Fibroblast of lung (primary cell): ENCODE measurements around the gene CELF5.
"Not testable (repeated sequence)": the region's sequence is repeated elsewhere in the genome, so short reads cannot be mapped to it uniquely, and the experiment has no call there.

Source experiments
- CTCF ChIP-seq, 2 donors: IDR thresholded peaks in 1 of 2; conservative IDR thresholded peaks in 1 of 2; 1 replicate in 1 of 2; 2 replicates in 1 of 2; pipeline ENCODE4 v1.5.1; 2011 to 2012; ENCODE audit warnings: low read length in 2 of 2, control low read depth in 1 of 2, inconsistent platforms in 1 of 2, low read depth in 1 of 2, mild to moderate bottlenecking in 1 of 2
- EZH2 ChIP-seq: IDR thresholded peaks from 2 replicates; pipeline ENCODE4 v1.5.1; 2012; ENCODE audit warnings: low read length, control low read depth, mild to moderate bottlenecking; ENCODE audit errors: missing control alignments

DNA sequence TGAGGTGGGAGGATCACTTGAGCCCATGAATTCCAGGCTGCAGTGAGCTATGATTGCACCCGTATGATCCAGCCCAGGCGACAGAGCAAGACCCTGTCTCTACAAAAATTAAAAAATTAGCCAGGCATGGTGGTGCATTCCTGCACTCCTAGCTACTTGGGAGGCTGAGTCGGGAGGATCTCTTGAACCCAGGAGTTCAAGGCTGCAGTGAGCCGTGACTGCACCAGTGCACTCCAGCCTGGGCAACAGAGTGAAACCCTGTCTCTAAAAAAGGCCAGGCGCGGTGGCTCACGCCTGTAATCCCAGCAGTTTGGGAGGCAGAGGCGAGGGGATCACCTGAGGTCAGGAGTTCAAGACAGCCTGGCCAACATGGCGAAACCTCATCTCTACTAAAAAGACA is 118.5 kb downstream of the CELF5 start:
- TF ChIP-seq CTCF (conservative IDR thresholded peaks at IDR 0.05 in 1 of 2, IDR thresholded peaks at IDR 0.05 in 1 of 2; ENCODE audit: low read depth in 1 of 2, low read length in 2 of 2); EZH2: not testable (repeated sequence)
